SK-N-SH (cell line): ENCODE measurements around the gene TGM6. TPM values are rescaled to one million over a fixed set of nuclear protein-coding genes. Genes with fewer than 3 reads are reported as not detected.

Experiments used
- CTCF ChIA-PET: fragments of 300-600, 350-600 bp; formaldehyde crosslinking; extraction: SDS; loops from one replicate; lab custom pipeline; 2021; lab: Yijun Ruan, JAX
- POLR2A ChIA-PET: fragments of 350-600 bp; sonication (Branson Sonifier 250); formaldehyde crosslinking; extraction: SDS; loops from one replicate; lab custom pipeline; 2020; ENCODE audit warnings: antibody characterized with exemption, inconsistent platforms; lab: Yijun Ruan, JAX
- DNase-seq: peaks from one replicate; pipeline ENCODE4 v3.0.0; 2012
- H2AFZ ChIP-seq: fragments of 200-600 bp; sonication (generic); 2 replicates; pipeline ENCODE4 v1.8.1; 2016; ENCODE audit warnings: antibody characterized with exemption, mild to moderate bottlenecking, low read depth
- H3F3A ChIP-seq: fragments of 200-600 bp; sonication (generic); replicated peaks from 2 replicates; pipeline ENCODE3; 2016; ENCODE audit warnings: antibody characterized with exemption, mild to moderate bottlenecking; ENCODE audit not compliant: insufficient read depth
- H3K27ac ChIP-seq, 2 experiments: fragments of 200-500 bp in 1 of 2; fragments of 200-600 bp in 1 of 2; sonication (Bioruptor generic) in 1 of 2; sonication (generic), shearing (Covaris generic) in 1 of 2; 2 replicates each; pipeline versions ENCODE4 v1.5.1 to v1.6.1; 2014 to 2016; ENCODE audit warnings: low read depth in 2 of 2, inconsistent platforms in 1 of 2, low read length in 1 of 2, mild to moderate bottlenecking in 1 of 2, mixed read lengths in 1 of 2
- H3K27me3 ChIP-seq: fragments of 200-600 bp; sonication (generic), shearing (Covaris generic); 2 replicates; pipeline ENCODE4 v1.6.1; 2016; ENCODE audit warnings: mixed run types; ENCODE audit not compliant: insufficient read depth
- H3K36me3 ChIP-seq, 2 experiments: fragments of 200-500 bp in 1 of 2; fragments of 200-600 bp in 1 of 2; sonication (Bioruptor generic) in 1 of 2; sonication (generic) in 1 of 2; replicated peaks in 1 of 2; 2 replicates each; pipeline versions ENCODE3 to v1.5.1; 2014 to 2016; ENCODE audit warnings: low read length in 1 of 2, mild to moderate bottlenecking in 1 of 2; ENCODE audit not compliant: insufficient read depth in 2 of 2, control insufficient read depth in 1 of 2
- H3K4me1 ChIP-seq, 2 experiments: fragments of 200-500 bp in 1 of 2; fragments of 200-600 bp in 1 of 2; sonication (Bioruptor generic) in 1 of 2; sonication (generic), shearing (Covaris generic) in 1 of 2; 2 replicates each; pipeline versions ENCODE4 v1.5.1 to v1.6.1; 2014 to 2016; ENCODE audit warnings: low read depth in 1 of 2, low read length in 1 of 2, mixed run types in 1 of 2; ENCODE audit not compliant: insufficient read depth in 2 of 2, control insufficient read depth in 1 of 2
- H3K4me2 ChIP-seq: fragments of 200-600 bp; sonication (generic), shearing (Covaris generic); 2 replicates; pipeline ENCODE4 v1.6.1; 2017; ENCODE audit warnings: mixed run types
- H3K4me3 ChIP-seq, 2 experiments: fragments of 200-500 bp in 1 of 2; fragments of 200-600 bp in 1 of 2; sonication (Bioruptor generic) in 1 of 2; sonication (generic), shearing (Covaris generic) in 1 of 2; 2 replicates each; pipeline versions ENCODE4 v1.5.1 to v1.8.1; 2014 to 2016; ENCODE audit warnings: low read depth in 2 of 2, inconsistent platforms in 1 of 2, low read length in 1 of 2, mild to moderate bottlenecking in 1 of 2, mixed read lengths in 1 of 2, moderate library complexity in 1 of 2
- H3K79me2 ChIP-seq: fragments of 200-600 bp; sonication (generic); 2 replicates; pipeline ENCODE4 v1.8.1; 2017; ENCODE audit warnings: mild to moderate bottlenecking; ENCODE audit not compliant: insufficient read depth
- H3K9ac ChIP-seq: fragments of 200-600 bp; sonication (generic); 2 replicates; pipeline ENCODE4 v1.6.1; 2017; ENCODE audit warnings: mixed run types
- H3K9me2 ChIP-seq: fragments of 200-600 bp; sonication (generic); 2 replicates; pipeline ENCODE4 v1.6.1; 2017; ENCODE audit warnings: mixed run types
- H3K9me3 ChIP-seq: fragments of 200-600 bp; sonication (generic); 2 replicates; pipeline ENCODE4 v1.6.1; 2017; ENCODE audit warnings: mixed run types, mild to moderate bottlenecking, moderate library complexity
- H4K20me1 ChIP-seq: fragments of 200-600 bp; sonication (generic); 2 replicates; pipeline ENCODE4 v1.6.1; 2017; ENCODE audit warnings: mild to moderate bottlenecking, mixed run types; ENCODE audit not compliant: insufficient read depth
- CTCF ChIP-seq: fragments of 200-600 bp; sonication (generic); IDR thresholded peaks from 2 replicates; pipeline ENCODE4 v1.6.1; 2017; ENCODE audit warnings: antibody characterized with exemption, mild to moderate bottlenecking, moderate library complexity
- ELF1 ChIP-seq: IDR thresholded peaks from 2 replicates; pipeline ENCODE4 v1.4.0; 2012
- EZH2phosphoT487 ChIP-seq: fragments of 200-600 bp; sonication (generic); IDR thresholded peaks from 2 replicates; pipeline ENCODE4 v1.6.1; 2017; ENCODE audit warnings: low read depth, mixed run types, mild to moderate bottlenecking, antibody characterized with exemption, moderate library complexity, borderline replicate concordance
- FOSL2 ChIP-seq: IDR thresholded peaks from 2 replicates; pipeline ENCODE4 v1.4.0; 2012; ENCODE audit warnings: low read depth, mild to moderate bottlenecking, moderate library complexity, borderline replicate concordance
- GATA2 ChIP-seq: sonication (generic); formaldehyde crosslinking; IDR thresholded peaks from 2 replicates; pipeline ENCODE4 v1.5.0; 2020; ENCODE audit warnings: mild to moderate bottlenecking, missing genetic modification reagents
- JUND ChIP-seq: IDR thresholded peaks from 2 replicates; pipeline ENCODE4 v1.4.0; 2012
- RAD21 ChIP-seq: IDR thresholded peaks from 2 replicates; pipeline ENCODE4 v1.6.1; 2012; ENCODE audit warnings: mild to moderate bottlenecking, low read length
- RCOR1 ChIP-seq: fragments of 150-350 bp; IDR thresholded peaks from 2 replicates; pipeline ENCODE4 v1.6.1; 2017; ENCODE audit warnings: antibody characterized with exemption, low read length
- REST ChIP-seq: IDR thresholded peaks from 2 replicates; pipeline ENCODE4 v1.6.1; 2012; ENCODE audit warnings: mild to moderate bottlenecking, low read depth, low read length, moderate library complexity
- SIN3A ChIP-seq: IDR thresholded peaks from 2 replicates; pipeline ENCODE4 v1.6.1; 2012; ENCODE audit warnings: low read depth, mild to moderate bottlenecking, low read length, moderate library complexity, borderline replicate concordance
- TEAD4 ChIP-seq: IDR thresholded peaks from 2 replicates; pipeline ENCODE4 v1.4.0; 2012; ENCODE audit warnings: mild to moderate bottlenecking, borderline replicate concordance; ENCODE audit not compliant: insufficient read depth
- USF1 ChIP-seq: IDR thresholded peaks from 2 replicates; pipeline ENCODE4 v1.4.0; 2012; ENCODE audit warnings: low read depth, borderline replicate concordance
- USF2 ChIP-seq: fragments of 150-350 bp; IDR thresholded peaks from 2 replicates; pipeline ENCODE4 v1.6.1; 2017; ENCODE audit warnings: antibody characterized with exemption, low read length, low read depth, borderline replicate concordance
- YY1 ChIP-seq: IDR thresholded peaks from 2 replicates; pipeline ENCODE4 v1.4.0; 2012; ENCODE audit warnings: low read depth, mild to moderate bottlenecking
- WGBS: methylation state at CpG from one replicate; pipeline ENCODE4 v1.1.6; 2017; ENCODE audit warnings: low lambda C conversion rate; 5-methylcytosine and 5-hydroxymethylcytosine counted together
- polyA plus RNA-seq, 3 experiments: library from polyadenylated mRNA; depleted of rRNA; stranded (reverse); fragments of >200 nt; gene quantifications; 2 replicates each; pipeline ENCODE4 v1.2.3, GENCODE V29; 2012

Gene TGM6
- polyA plus RNA-seq, 1 of the 3 experiments (the other 2 are of a cell fraction), result not detected

- Histone ChIP-seq H3K4me2 (no peak overlapping the region), H3K36me3 (no peaks in the 10 kb centered on the region), H3K4me1 (no peaks in the 10 kb centered on the region), H3K9me2 (no peaks in the 10 kb centered on the region), H3K4me3 (no peak overlapping the region), H3K9ac (no peak overlapping the region), H3F3A (no peaks in the 10 kb centered on the region), H2AFZ (no peak overlapping the region), H3K9me3 (no peaks in the 10 kb centered on the region), H4K20me1 (no peaks in the 10 kb centered on the region), H3K27me3 (no peaks in the 10 kb centered on the region), H3K79me2 (no peaks in the 10 kb centered on the region), H3K27ac (no peak overlapping the region)
- ChIA-PET CTCF (no interaction called here), POLR2A (no interaction called here)
- WGBS, result 79% methylated on average over 5 of the region's 11 CpGs
- TF ChIP-seq SIN3A (no peak), YY1 (no peak), REST (no peak), TEAD4 (no peak), GATA2 (CRISPR knock-in tag) (no peak), USF2 (no peak), JUND (no peak), RCOR1 (no peak), FOSL2 (no peak)
- DNase-seq, result no peak
These were observed 19.6 kb downstream of the TGM6 start for GRCh38 chr20:2400290-2400689.

- Histone ChIP-seq H4K20me1 (no peaks in the 10 kb centered on the region), H3K79me2 (no peaks in the 10 kb centered on the region), H3K4me3 (no peak overlapping the region), H3K36me3 (no peaks in the 10 kb centered on the region), H3K4me1 (no peaks in the 10 kb centered on the region), H3K9me3 (no peaks in the 10 kb centered on the region), H3K9me2 (no peaks in the 10 kb centered on the region), H2AFZ (no peak overlapping the region), H3K27me3 (no peaks in the 10 kb centered on the region), H3K27ac (no peak overlapping the region), H3K4me2 (no peak overlapping the region), H3F3A (no peaks in the 10 kb centered on the region), H3K9ac (no peak overlapping the region)
- WGBS, result 59% methylated on average over 2 of the region's 2 CpGs
- ChIA-PET CTCF (interaction anchor here (0.8 to 1.4 kb wide), 2 partner anchors 14 to 194 kb away, joined by 3 to 5 read pairs; no protein-coding TSS in a partner anchor), POLR2A (no interaction called here)
- no peak for DNase-seq
- TF ChIP-seq EZH2phosphoT487, result no peak
- TF ChIP-seq RCOR1, result no peak
- no peak for TF ChIP-seq RAD21
- no peak for TF ChIP-seq REST
- TF ChIP-seq CTCF, result no peak
- no peak for TF ChIP-seq JUND
- no peak for TF ChIP-seq TEAD4
- no peak for TF ChIP-seq GATA2 (CRISPR knock-in tag)
- TF ChIP-seq USF1, result no peak
- TF ChIP-seq ELF1, result no peak
These were observed 20.8 kb downstream of the TGM6 start for GRCh38 chr20:2401527-2401926.
